ENCODE results near the gene KLHDC7B.

Gene KLHDC7B

DNA sequence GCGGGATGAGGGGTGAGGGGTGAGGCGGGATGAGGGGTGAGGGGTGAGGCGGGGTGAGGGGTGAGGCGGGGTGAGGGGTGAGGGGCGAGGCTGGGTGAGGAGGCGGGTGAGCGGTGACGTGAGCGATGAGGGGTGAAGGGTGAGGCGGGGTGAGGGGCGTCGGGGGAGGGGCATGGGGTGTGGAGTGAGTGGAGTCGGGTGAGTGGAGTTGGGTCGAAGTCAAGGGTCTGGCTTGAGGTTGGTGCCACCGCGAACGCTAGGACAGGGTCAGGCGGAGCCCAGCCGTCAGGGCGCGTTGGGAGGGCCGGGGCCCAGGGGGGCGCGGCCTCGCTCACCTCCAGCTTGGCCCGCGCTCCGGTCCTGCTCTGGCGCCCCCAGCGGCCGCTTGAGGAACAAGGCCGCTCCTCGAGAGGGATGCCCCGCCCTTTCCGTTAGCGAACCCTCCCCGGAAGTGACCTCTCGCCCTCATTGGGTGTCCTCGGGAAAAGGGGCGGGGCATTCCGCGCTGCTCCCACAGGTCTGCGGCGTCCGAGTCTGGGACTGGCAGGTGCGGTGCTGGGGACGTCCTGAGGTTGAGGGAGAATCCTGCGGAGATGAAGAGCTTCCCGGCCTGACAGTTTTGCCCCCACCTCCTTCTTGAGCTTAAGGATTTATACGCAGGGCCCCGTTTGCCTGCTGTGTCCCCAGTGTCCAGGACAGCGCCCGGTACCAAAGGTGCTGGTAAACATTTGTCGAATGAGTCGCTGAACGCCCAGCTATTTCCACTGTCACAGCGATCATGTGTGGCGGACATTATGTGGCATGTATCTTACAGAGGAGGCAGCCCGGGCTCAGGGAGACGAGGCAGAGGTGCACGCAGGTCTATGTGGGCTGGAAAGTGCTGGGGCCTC lies 17.1 kb downstream of the KLHDC7B start, which contains the start of gene SYCE3:
TSS of gene SYCE3 (minus strand) at position 397 of the 890 bp plus-strand sequence. CDS start 6,514 bp downstream, outside the sequence.
- peak; percentile 96 for DNase-seq (ENCODE audit: low spot score)
- TF ChIP-seq, protein P1, sequence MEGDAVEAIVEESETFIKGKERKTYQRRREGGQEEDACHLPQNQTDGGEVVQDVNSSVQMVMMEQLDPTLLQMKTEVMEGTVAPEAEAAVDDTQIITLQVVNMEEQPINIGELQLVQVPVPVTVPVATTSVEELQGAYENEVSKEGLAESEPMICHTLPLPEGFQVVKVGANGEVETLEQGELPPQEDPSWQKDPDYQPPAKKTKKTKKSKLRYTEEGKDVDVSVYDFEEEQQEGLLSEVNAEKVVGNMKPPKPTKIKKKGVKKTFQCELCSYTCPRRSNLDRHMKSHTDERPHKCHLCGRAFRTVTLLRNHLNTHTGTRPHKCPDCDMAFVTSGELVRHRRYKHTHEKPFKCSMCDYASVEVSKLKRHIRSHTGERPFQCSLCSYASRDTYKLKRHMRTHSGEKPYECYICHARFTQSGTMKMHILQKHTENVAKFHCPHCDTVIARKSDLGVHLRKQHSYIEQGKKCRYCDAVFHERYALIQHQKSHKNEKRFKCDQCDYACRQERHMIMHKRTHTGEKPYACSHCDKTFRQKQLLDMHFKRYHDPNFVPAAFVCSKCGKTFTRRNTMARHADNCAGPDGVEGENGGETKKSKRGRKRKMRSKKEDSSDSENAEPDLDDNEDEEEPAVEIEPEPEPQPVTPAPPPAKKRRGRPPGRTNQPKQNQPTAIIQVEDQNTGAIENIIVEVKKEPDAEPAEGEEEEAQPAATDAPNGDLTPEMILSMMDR (IDR thresholded peaks at IDR 0.05; ENCODE audit: extremely low read depth, insufficient read depth, missing control alignments), result peak; percentile 90
- in situ Hi-C loops (cut with MboI; ENCODE audit: low pct_unique_long_range_greater_than_20kb, low sequenced_read_pairs, unreplicated experiment), result no loop called here

DNA sequence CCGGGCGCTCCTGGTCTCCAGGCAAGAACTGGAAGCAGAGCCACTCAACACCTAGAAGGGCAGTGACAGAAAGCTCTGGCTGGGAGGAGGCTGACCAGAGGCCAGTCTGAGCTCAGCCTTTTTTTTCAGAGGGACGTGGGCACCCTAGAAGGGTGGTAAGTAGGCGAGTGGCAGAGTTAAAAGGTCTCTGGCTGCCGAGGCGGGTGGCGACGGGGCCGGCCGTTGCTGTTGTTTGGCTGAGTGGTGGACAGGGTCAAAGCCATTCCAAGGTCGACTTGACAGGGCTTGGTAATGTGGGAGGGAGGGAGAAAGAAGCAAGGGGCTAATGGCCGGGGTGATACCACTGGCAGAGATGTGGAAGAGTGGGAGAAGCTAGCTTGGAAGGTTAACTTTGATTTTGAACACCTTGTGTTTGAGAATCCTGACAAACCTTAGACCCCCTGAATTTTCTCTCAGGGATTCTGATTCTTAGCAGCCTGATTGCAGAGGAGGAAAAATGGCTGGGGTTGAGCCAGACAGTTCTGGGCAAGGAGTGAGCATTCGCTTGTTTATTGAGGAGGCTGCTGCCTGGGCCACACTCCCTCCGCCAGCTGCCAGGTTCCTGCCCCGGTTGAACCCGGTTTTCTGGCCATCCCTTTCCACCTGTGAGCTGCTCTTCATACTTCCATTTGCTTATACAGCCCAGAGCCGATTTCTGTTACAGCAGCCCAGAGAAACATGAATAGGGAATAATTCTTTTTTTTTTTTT lies 17.9 kb downstream of the KLHDC7B start:
- in situ Hi-C loops (cut with MboI; ENCODE audit: low pct_unique_long_range_greater_than_20kb, low sequenced_read_pairs, unreplicated experiment), result no loop called here
- TF ChIP-seq, protein P1 (IDR thresholded peaks at IDR 0.05; ENCODE audit: extremely low read depth, insufficient read depth, missing control alignments), result no peak
- DNase-seq (ENCODE audit: low spot score), result no peak

DNA sequence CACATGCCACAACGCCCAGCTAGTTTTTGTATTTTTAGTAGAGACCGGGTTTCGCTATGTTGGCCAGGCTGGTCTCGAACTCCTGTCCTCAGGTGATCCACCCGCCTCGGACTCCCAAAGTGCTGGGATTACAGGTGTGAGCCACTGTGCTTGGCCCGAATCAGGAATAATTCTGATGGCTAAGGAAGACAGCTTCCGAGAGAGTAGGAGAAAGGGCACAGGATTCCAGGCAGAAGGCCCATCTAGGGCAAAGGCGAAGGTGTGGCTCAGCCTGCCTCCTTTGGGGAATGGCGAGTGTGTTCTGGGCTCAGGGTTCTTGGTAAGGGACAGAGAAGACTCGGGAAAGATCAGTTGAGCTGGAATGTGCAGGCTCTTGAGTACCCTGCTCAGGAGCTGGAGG lies 18.6 kb downstream of the KLHDC7B start:
- in situ Hi-C loops (cut with MboI; ENCODE audit: low pct_unique_long_range_greater_than_20kb, low sequenced_read_pairs, unreplicated experiment), result no loop called here
- DNase-seq (ENCODE audit: low spot score), result no peak
- TF ChIP-seq, protein P1 (IDR thresholded peaks at IDR 0.05; ENCODE audit: extremely low read depth, insufficient read depth, missing control alignments), result no peak

DNA sequence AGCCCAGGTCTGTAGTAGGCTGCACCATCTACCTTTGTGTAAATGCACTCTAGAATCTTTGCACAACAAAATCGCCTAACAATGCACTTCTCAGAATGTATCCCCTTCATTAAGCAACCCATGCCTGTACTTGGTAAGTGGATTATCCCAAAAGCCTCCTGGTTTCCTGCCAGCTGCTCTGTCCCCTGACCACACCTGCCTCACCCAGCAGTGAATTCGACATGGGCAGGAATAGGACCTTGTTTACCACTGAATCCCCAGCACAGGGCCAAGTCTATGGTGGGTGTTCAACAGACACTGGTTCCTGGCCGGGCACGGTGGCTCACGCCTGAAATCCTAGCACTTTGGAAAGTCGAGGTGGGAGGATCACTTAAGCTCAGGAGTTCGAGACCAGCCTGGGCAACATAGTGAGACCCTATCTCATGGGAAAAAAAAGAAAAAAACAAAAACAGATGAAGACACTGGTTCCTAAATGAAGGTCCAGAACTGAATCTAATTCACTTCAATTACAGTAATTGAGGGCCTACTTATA lies 22.1 kb downstream of the KLHDC7B start:
- in situ Hi-C loops (cut with MboI; ENCODE audit: low pct_unique_long_range_greater_than_20kb, low sequenced_read_pairs, unreplicated experiment), result no loop called here
- DNase-seq (ENCODE audit: low spot score), result no peak
- TF ChIP-seq, protein P1 (IDR thresholded peaks at IDR 0.05; ENCODE audit: extremely low read depth, insufficient read depth, missing control alignments), result no peak

DNA sequence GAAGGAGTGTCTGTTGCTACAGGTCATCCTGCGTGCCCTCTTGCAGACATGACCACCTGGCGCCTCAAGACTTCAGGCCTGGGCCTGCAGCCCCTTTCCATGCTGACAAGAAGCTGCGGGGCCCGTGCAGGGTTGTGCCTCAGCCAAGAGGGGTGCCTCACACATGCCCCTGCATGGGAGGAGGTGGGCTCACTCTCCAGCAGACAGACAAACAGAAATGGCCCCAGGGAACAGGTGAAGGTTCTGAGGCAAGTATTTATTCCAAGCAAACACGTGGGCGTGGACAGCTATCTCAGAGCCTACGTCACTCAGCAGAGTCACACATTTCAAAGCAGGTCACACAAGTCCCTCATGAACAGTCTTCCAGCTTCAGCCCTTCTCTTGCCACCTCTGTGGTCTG lies 22.9 kb downstream of the KLHDC7B start:
- no peak for DNase-seq (ENCODE audit: low spot score)
- TF ChIP-seq, protein P1 (IDR thresholded peaks at IDR 0.05; ENCODE audit: extremely low read depth, insufficient read depth, missing control alignments), result no peak
- in situ Hi-C loops (cut with MboI; ENCODE audit: low pct_unique_long_range_greater_than_20kb, low sequenced_read_pairs, unreplicated experiment), result no loop called here

DNA sequence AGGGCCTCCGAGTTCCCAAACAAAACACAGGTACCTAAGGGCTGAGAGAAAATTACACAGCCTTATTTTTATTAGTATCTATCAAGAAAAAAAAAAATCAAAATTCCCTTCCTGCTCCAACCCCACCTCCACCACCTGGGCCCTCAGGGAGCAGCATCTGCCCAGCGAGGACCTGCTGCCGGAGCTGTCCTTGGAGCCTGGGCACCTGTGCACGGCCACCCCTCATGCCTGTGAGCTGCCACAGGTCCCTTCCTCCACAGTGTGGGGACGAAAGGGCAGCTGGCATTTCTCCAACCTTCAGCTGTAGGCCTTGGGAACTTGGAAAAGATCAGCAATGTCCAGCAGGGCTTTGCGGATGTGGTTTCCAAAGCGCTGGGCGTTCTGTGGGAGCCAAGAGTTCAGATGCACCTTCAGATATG lies 23.4 kb downstream of the KLHDC7B start:
- no peak for DNase-seq (ENCODE audit: low spot score)
- TF ChIP-seq, protein P1 (IDR thresholded peaks at IDR 0.05; ENCODE audit: extremely low read depth, insufficient read depth, missing control alignments), result no peak
- in situ Hi-C loops (cut with MboI; ENCODE audit: low pct_unique_long_range_greater_than_20kb, low sequenced_read_pairs, unreplicated experiment), result no loop called here

All from GM13977 (cell line).